GM21786 (cell line): ENCODE data around the gene TP53AIP1.
"Not testable (repeated sequence)": the region's sequence is repeated elsewhere in the genome, so short reads cannot be mapped to it uniquely, and the experiment has no call there.

ENCODE experiments used
- ATAC-seq: cut with Tn5 transposase; IDR thresholded peaks from one replicate; pipeline ENCODE4 v1.9.1; 2021; ENCODE audit not compliant: unreplicated experiment

TP53AIP1 gene

DNA sequence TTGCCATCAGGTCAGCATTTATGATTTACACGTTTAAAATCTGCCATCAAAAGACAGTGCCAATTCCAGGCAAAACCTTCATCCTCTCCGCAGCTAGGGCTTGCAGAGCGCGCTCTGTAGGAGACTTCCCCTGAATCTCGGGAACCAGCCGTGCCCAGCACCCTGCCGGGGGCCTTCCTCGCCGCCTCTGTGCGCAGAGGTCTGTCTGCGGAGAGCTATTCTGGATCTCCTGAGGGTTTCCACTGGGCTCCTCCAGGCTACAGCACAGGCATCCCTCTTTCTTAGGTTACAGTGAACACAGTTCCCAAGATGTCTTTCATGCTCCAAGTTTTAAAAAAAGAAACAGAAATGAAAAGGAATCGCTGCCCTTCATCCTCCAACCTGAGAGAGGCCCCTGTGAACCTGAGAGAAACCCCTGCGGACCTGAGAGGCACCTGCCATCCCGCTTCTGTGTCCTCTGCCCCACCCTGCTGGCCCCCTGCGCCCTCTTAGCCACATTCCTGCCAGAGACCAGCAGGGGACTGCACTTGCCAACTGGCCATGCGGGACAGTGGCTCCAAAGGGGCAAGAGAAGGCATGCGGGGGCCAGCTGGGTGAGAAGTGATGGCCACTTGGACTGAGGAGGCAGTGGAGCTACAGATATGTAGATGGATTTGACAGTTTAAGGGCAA, 16.1 kb downstream of the TP53AIP1 start:
- no peak for ATAC-seq

DNA sequence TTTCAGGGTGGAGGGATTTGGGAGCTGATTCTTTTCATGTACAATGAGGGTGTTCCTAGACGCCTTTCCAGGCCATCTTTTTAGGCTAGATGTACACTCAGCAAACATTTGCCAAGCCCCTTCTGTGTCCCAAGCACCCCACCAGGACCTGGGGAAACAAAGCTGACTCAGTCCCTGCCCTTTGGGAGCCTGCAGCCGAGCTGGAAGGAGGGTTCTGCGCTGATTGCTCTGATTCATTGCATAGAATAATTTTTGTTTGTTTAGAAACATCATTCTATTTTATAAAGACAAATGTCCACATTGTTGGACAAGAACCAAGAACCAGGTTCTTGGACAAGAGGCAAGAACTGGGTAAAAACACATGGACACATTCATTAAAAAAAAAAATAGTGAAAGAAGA, 16.7 kb downstream of the TP53AIP1 start:
- ATAC-seq: no peak

- ATAC-seq: no peak
These were observed 17.4 kb downstream of the TP53AIP1 start for GRCh38 chr11:128925250-128925600.

- ATAC-seq: no peak
These were observed 18.0 kb downstream of the TP53AIP1 start for GRCh38 chr11:128924510-128925249.

DNA sequence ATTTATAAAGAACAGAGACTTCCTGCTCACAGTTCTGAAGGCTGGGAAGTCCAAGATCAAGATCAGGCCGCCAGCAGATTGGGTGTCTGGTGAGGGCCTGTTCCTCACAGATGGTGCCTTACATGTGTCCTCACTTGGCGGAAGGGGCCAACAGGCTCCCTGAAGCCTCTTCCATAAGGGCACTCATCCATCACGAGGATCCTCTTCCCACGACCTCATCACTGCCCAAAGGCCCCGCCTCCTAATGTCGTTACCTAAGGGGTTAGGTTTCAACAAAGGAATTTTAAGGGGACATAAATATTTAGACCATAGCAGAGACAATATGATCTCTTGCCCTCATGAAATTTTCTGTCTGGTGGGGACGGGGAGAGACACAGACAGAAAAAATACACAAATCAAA, 18.6 kb downstream of the TP53AIP1 start:
- no peak for ATAC-seq

DNA sequence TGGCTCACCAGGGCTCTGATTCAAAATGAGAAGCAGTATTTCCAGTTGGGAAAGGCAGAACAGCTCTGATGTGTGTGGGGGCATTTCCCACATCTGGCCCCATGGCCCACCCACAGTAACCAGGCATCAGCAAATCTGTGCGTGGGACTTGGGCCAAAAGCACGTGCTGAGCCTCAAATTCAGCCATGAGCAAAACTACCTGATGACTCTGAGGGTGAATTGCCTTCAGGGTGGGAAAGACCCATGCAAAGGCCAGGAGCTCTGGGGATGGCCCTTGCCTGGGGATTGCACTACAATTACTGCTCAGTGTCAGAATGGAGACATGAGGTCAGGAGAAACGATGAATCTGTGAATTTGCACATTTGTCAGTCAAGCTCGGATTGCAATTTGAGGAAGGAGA, 20.9 kb downstream of the TP53AIP1 start:
- no peak for ATAC-seq

GRCh38 chr11:128920666-128921065, 22.0 kb downstream of the TP53AIP1 start:
- ATAC-seq: no peak

- ATAC-seq: not testable (repeated sequence)
These were observed 23.0 kb downstream of the TP53AIP1 start for GRCh38 chr11:128919635-128920034.

DNA sequence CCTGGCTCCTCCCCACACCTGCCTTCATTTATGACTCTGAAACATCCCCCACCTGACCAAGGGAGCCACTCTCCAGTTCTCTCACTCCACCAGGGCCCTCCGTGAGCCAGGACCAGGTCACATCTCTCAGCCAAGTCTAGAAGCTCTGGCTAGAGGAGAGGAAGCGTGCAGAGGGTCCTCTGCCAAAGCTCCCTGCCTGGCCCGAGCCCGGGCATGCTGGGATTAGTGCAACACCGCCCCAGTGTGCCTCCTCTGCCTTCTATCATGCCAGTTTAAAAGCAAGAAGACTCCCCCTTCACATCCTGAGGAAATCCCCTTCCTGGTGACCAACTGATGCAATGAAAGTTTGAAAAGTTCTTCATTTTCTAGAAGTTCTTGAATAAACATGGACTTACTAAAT, 23.5 kb downstream of the TP53AIP1 start:
- no peak for ATAC-seq

- ATAC-seq: no peak
These were observed 25.4 kb downstream of the TP53AIP1 start for GRCh38 chr11:128917144-128917724.

DNA sequence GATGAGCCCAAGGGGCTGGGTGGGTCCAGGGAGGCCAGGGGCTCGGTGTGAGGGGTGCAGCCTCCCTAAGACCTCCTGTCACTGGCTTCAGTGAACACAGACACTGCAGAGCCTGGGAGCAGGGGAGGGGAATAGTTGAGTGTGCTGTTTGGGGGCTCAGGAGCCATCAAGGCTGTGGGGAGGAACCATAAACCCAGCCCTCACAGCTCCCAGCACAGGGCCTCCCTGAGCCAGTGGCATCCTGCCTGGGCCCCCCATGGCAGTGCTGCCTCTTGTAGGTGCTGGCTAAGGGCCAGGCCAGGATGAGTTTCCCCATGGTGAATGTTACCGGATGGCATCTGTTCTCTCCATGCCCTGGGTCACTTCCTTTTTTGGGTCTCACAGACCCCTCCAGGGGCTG, 26.0 kb downstream of the TP53AIP1 start:
- ATAC-seq: no peak

DNA sequence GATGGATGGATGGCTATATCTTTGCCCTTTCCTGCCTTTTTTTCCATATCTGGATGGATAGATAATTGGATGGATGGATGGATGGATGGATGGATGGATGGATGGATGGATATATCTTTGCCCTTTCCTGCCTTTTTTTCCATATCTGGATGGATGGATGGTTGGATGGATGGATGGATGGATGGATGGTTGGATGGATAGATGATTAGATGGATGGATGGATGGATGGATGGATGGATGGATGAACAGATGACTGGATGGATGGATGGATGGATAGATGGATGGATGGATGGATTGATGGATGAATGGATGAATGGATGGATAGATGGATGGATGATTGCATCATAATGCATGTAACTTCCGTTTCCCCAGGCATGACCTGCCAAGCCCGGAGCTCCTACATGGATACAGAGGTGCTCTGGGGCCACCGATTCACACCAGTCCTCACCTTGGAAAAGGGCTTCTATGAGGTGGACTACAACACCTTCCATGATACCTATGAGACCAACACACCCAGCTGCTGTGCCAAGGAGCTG, 26.6 kb downstream of the TP53AIP1 start:
- no peak for ATAC-seq

- no peak for ATAC-seq
These were observed 27.5 kb downstream of the TP53AIP1 start for GRCh38 chr11:128915149-128915521.

DNA sequence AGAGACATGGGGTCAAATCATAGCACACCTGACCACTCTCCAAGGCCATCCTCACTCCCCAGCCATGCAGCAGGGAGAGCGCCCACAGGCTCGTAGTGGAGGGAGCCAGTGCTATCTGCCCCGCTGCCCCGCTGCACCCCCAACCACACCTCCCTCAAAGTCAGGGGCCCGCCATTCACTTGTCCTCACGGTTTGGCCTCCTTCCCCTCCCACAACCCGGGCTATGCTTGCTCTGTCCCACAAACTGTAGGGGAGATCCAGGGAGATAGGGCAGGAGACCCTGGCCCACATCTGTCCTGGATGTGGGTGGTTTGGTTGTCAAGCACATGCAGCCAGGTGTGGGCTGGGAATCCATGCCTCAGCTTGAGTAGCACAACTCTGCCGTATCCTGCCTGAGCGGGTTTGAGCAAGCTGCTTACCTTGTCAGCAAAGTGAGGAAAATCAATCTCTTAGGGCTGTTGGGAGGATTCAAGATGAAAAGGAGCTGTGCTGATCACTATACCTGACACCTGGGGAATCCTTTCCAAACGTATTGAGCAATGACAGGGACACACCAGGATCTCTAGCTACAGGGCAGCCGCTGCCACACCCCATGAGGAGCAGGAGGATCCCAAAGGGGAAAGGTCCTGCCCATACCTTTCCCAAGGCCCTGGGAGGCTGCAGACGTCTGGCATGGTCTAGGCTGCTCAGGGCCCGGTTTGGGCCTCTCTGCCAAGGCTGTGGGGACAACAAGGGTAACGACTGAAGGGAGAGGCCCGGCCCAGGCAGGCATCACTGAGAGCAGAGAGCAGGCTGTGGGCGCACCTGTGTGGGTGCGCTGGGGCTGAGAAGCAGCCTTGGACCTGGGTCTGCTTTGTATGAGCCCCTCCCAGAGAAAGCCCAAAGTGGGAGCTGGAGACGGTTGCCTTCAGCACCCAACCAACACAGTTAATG, 28.2 kb downstream of the TP53AIP1 start:
- ATAC-seq: no peak

- no peak for ATAC-seq
These were observed 28.9 kb downstream of the TP53AIP1 start for GRCh38 chr11:128913806-128914205.

DNA sequence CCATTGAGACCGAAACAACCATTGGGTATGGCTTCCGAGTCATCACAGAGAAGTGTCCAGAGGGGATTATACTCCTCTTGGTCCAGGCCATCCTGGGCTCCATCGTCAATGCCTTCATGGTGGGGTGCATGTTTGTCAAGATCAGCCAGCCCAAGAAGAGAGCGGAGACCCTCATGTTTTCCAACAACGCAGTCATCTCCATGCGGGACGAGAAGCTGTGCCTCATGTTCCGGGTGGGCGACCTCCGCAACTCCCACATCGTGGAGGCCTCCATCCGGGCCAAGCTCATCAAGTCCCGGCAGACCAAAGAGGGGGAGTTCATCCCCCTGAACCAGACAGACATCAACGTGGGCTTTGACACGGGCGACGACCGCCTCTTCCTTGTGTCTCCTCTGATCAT, 31.0 kb downstream of the TP53AIP1 start:
- ATAC-seq: no peak

DNA sequence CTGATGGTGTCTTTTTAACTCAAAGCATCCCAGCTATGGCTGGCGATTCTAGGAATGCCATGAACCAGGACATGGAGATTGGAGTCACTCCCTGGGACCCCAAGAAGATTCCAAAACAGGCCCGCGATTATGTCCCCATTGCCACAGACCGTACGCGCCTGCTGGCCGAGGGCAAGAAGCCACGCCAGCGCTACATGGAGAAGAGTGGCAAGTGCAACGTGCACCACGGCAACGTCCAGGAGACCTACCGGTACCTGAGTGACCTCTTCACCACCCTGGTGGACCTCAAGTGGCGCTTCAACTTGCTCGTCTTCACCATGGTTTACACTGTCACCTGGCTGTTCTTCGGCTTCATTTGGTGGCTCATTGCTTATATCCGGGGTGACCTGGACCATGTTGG, 31.4 kb downstream of the TP53AIP1 start:
- no peak for ATAC-seq

DNA sequence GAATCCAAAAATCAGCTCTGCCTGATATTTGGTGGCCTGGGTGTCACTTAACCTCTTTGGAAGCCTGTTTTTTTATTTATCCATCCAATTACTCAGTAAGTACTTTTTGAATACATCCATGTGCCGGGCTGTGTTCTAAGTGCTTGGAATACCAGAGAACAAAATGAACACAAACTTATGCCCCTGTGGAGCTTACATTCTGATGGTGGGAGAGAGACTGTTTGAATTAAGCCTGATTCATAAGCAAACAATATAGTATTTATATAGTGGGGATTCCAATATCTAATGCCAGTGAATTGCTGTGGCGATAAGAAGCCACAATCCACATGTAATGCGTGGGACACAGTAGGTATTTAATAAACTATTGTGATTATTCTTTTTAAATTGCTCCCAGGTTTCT, 32.1 kb downstream of the TP53AIP1 start:
- ATAC-seq: no peak

DNA sequence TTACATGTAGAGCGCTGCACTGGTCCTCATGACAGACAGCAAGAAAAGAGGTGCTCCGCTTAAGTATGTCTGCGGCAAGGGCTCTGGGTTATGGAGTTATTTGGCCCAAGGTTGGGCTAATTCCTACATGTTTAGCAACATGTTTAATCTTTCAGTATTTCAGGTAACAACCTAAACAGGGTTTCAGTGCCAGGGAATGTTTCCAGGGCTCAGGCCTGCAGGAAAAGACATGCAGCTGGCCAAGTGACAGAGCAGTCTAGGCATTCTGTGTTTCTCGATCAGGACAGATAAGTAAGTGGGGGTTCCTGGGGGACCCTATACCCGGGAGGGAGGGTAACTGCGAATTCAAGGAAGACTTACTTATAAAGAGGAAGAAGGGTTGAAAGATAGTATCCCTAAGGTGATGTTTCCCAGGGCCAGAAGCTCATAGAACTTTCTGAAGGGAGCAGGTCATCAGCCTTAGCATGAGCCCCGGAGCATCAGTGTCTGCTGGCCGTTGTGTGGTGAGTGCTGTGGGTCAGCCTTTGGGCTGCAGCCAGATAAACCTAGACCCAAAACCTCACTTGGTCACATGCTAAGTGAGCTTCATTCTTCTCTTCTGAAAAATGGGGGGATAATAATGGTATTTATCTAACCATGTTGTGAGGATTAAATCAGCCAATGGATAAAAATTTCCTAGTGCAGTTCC, 33.1 kb downstream of the TP53AIP1 start:
- no peak for ATAC-seq

DNA sequence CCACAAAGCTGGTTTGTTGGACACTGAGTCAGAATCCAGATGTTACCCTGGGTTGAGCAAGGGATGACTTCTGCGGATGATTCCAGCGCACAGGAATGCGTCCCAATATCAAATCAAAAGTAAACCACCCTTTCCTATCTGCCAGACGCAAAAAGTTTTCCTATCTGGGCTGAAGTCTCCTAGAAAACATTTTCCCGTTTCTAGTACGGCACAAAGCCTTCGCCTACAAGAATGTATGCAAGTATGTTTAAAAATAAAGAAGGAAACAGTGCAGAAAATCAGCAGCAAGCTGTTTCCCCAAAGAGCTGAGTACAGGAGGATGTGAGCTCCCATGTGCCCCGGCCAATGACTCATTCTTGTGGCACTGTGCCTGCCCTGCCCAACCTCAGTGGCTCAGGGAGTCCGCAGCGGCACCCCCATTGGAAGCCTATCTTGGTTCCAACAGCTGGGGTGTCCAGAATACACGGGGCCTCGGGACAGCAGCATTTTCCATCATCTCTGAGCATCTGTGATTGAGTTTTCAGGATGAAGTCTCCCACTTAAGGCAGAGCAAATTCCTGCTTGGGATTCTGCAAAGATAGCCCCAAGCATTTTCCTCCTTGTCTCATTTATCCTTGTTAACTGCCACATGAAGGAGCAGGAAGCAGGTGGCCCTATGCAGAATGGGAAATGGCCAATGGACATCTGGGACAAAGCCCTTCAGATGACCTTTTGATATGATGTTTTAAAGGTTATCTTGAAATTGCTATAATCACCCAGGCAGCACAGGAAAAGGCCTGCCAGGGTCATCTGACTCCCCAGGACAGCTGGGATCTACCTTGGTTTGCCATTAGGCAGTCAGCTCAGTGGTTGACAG, 34.1 kb downstream of the TP53AIP1 start:
- ATAC-seq: no peak
